ENCODE data around the gene NME4.
"Not testable (repeated sequence)": the region's sequence is repeated elsewhere in the genome, so short reads cannot be mapped to it uniquely, and the experiment has no call there.

The NME4 gene

DNA sequence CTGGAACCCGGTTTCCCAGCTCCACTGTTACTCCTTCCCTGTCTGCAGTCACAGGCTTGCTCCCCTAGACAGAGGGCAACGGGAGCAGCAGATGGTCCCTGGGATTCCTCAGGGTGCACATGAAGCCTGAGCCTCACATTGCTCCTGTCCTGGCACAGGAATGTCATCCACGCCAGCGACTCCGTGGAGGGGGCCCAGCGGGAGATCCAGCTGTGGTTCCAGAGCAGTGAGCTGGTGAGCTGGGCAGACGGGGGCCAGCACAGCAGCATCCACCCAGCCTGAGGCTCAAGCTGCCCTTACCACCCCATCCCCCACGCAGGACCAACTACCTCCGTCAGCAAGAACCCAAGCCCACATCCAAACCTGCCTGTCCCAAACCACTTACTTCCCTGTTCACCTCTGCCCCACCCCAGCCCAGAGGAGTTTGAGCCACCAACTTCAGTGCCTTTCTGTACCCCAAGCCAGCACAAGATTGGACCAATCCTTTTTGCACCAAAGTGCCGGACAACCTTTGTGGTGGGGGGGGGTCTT, 3.1 kb downstream of the NME4 start:
- no peak for FAIRE-seq

DNA sequence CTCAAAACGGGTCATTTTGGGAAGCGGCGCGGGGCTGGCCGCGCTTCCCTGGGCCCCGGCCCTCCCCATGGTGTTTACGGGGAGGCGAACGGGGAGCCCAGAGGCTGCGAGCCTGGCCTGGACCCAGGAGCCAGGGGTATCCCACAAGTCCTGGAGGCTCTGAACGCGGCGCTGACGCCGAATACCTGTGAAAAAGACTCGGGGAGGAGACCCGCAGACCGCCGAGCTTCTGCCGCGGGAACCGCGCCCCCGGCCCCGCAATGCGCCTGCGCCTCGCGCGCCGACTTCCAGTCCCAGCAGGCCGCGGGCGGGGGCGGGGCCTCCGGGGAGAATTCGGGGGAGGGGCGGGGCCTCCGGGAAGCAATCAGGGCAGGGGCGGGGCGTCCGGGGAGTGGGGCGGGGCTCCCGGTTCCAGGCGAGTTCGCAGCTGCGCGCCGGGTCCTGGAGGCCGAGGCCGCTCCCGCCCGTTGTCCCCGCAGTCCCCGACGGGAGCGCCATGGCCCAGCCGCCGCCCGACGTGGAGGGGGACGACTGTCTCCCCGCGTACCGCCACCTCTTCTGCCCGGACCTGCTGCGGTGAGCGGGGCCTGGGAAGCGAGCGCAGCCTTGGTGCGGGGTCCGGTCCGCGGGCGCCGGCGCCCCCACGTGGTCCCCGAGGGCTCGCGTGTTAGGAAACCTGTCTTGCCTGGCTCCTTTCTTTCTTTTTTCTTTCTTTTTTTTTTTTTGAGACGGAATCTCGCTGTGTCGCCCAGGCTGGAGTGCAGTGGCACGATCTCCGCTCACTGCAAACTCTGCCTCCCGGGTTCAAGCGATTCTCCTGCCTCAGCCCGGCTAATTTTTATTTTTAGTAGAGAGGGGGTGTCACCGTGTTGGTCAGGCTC, 4.7 kb downstream of the NME4 start, which contains the start of gene DECR2:
DECR2 (plus strand) TSS at position 418 of the 881 bp plus-strand sequence; CDS start at position 497, 79 bp downstream.
- FAIRE-seq: no peak

DNA sequence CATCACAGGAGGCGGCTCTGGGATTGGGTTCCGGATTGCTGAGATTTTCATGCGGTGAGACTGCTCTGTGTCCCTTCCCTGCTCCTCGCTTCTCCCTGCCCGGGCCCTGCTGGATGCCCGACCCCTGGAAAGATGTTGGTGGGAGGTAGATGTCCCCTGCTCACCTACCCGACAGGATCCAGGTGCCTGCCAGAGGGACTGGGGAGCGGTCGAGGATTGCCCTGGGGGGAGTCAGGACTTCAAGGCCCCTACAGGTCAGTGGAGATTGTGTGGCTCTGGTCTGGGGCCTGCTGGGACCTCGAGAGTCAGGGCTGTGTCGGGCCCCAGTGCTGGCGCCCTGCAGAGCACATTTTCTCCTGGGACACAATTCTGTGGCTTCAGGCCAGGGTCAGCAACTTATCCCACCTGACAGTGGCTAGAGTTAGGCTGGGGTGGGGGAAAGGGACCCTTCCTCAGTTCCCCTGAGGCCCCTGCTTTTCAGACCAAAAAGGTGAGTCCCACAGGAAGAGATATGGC, 8.0 kb downstream of the NME4 start:
- no peak for FAIRE-seq

DNA sequence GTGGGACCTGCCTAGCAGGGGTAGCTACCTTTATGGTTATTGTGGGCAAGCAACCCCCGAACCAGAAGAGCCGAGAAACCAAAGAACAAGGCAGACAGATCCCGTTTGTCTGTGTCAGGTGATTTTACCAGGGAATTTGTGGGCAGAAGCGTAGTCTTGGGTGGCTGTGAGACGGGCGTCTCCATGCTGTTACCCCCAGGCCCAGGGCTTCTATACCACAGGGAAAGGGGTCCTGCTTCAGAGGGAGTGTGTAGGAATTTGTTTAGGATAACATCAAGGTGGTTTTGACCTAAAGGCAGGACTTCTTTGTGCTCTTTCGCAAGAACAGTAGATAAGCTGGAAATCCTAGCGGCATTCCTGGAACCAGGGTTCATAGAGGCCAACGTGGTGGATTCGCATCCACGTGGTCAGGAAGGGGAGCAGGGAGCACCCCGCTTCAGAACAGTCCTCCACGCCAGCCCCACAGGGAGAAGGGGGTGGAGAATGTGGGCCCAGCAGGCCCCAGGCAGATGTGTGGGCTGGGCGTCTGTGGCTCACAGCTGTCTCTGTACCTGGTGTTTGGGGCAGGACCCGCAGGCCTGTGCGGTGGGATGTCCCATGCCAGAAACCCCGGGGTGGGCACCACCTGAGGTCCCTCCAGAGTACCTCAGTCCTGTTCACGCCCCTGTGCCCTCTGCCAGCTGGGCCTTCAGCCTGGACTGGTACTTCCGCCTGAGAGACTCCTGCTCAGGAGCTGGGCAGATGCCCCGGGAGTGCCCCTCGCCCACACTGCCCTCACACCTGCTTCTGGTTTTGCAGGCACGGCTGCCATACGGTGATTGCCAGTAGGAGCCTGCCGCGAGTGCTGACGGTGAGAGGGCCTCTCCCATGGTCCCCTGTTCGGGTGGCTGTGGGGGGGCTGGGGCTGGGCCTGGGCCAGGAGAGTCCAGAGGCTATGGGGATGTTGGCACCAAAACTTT, 8.8 kb downstream of the NME4 start:
- no peak for FAIRE-seq

DNA sequence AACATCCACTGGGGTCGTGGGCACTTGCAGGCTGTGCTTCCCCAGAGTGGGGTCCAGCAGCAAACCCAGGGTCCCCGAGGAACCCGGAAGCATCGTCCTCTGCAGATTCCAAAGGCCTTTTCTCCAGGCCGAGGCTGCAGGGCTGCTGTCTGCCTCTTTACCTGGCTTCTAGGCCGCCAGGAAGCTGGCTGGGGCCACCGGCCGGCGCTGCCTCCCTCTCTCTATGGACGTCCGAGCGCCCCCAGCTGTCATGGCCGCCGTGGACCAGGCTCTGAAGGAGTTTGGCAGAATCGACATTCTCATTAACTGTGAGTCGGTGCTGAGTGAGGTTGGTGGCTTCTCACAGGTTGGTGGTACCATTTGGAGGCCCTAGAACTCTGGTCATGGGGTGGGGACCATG, 10.3 kb downstream of the NME4 start:
- FAIRE-seq: no peak

DNA sequence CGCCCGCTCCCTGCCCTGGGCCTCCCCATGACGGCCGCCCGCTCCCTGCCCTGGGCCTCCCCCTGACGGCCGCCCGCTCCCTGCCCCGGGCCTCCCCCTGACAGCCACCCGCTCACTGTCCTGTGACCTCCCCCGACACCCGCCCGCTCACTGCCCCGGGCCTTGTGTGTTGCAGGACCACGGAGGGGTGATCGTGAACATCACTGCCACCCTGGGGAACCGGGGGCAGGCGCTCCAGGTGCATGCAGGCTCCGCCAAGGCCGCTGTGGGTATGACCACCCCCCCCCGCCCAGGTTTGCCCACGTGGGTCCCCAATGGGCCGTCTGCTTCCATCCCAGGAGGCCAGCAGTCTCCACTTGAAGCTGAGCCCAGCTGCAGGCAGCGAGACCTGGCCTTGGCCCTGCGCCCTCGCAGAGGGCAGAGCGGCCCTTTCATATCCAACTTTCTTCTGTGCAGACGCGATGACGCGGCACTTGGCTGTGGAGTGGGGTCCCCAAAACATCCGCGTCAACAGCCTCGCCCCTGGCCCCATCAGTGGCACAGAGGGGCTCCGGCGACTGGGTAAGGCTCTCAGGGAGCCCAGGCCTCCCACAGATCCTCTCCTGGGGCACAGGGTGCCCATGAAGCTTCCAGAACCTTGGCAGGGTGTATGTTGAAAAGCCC, 13.6 kb downstream of the NME4 start:
- no peak for FAIRE-seq

DNA sequence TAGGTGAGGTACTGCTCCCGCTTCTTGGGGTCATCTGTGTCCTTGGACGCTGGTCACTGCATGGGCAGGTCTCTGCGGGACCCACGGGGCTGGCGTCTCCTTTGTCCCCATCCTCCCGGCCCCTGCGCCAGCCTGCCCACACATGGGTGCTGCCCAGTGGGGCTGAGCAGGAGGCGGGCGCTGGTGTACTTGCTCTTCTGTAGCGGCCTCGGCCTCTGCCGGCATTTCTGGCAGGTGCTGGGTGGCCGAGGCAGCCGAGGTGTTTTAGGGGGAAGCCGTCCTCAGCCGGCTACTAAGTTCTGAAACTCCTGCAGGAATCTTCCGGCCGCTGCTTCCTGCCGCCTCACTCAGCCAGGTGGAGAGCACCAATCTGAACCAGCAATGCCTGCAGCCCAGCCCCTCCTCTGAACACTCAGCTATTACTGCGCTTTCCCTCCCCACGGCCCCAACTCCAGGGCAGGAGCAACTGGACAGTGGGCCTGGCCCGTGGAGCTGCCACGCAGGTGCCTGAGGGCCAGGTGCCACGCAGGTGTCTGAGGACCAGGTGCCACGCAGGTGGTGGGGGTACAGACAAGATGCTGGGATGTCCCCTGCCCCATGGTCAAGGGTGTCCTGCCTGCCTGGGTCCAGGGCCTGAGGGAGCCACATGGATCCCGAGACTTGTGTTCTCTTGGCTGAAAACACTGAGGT, 14.7 kb downstream of the NME4 start:
- no peak for FAIRE-seq

DNA sequence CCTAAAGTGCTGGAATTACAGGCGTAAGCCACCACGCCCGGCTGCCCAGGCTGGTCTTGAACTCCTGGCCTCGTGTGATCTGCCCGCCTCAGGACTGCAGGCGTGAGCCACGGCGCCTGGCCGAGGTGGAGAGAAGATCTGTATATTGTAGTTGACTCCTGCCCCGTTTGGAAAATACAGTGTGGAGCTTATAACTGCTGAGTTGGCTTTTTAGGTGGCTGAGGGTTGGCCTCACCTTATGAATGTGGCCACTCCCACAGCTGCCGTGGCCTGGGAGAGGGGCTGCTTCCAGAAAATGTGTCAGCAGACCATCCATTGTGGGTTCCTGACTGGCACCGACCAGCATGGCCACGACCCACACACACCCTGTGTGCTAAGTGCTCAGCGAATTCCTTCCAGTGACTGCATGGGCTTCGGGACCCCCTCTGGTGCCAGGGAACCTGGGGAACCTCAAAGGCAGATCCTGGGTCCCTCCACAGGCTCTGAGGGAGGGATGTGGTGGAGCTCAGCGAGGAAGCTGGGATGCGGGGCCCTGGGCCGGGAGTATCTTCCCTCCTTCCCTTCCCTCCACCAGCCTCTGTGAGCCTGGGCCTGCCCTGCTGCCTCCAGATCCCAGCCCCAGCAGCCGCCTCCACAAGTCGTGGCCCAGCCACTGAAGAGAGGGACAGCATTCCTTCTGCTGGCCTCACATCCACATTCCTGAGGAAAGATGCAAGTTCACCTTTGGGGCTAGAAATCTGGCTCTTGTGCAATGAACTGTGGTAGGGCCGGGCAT, 17.6 kb downstream of the NME4 start:
- FAIRE-seq: no peak

DNA sequence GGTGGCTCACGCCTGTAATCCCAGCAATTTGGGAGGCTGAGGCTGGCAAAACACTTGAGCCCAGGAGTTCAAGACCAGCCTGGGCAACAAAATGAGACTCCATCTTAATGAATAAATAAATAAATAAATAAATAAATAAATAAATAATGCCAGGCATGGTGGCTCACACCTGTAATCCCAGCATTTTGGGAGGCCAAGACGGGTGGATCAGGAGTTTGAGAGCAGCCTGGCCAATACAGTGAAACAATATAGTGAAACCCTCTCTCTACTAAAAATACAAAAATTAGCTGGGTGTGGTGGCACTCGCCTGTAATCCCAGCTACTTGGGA, 18.1 kb downstream of the NME4 start:
- not testable (repeated sequence) for FAIRE-seq

DNA sequence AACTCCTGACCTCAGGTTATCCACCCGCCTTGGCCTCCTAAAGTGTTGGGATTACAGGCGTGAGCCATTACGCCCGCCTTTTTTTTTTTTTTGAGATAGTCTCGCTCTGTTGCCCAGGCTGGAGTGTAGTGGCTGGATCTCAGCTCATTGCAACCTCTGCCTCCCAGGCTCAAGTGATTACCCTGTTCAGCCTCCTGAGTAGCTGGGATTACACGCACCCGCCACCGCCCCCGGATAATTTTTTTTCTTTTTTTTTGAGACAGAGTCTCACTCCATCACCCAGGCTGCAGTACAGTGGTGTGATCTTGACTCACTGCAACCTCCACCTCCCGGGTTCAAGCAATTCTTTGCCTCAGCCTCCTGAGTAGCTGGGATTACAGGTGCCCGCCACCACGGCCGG, 25.2 kb downstream of the NME4 start:
- not testable (repeated sequence) for FAIRE-seq

DNA sequence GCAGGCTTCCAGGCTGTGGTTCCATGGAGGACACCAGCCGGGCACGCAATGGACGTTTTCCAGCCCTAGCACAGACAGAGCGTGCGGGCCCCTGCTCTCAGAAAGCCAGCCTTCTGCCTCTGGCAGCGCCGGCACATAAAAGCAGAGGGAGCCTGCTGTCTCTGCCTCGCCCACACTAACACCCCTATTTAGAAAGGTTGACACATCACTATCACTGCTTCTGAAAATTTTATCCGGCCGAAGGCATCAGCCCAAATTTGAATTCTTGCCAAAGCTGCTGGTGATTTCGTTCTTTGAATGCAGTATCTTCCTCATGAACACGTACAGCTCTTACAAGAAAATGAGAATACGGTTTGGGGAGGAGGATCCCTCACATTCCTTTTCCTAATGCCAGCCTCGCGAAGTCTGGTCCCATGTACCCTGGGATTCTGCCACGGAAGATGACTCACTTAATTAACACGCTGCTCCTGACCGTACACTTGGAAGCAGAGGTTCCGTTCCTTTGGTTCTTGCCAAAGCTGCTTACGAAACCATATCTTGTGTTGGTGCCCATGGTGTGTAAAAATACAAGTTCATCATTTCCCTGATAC, 27.1 kb downstream of the NME4 start:
- FAIRE-seq: no peak

DNA sequence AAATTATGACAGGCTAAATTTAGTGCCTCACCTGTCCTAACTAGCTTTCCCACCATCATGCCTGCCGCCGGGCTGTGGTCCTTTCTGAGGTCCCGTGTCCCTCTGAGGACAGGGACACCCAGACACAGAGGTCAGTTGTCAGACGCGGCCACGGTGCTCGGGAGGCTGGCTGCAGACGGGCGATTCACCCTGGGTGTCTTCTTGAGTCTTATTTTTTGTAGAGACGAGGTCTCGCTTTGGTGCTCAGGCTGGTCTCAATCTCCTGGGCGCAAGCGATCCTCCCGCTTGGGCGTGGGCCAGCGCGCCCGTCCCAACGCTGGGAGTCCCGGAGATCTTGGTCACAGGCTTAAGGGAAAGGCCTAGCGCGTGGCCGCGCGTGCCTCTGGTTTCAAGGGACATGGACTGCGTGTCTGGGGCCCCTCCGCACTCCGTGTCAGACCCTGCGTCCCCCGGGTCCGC, 27.7 kb downstream of the NME4 start:
- FAIRE-seq: no peak

DNA sequence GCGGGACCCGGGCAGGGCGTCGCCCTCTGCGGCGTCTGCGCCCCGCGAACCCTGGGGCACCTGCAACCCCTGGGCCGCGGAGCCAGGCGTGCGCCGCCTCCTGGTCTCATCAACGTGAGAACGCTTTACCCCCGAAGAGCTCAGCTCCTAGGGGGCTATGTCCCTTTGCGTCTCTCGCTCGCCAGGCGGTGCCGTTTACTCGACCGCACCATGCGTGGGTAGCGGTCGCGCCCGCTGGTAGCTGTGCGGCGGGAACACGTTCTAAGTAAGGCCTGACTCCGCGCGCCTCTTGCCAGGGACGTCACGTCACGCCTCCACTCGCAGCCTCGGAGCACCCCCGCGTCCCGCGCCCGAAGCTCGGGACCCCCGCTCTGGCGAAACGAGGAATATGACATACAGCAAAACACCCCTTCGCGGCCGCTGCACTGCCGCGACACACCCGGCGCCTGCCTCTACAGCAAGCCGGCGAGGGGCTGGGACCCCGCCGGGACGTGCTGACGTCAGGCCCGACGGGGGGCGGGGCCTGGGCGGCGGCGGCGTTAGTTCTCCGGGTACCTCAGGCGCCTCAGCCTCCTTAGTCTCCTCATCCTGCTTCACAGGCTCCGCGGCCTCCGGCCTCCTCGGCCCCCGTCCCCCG, 28.2 kb downstream of the NME4 start, which contains the start of gene RAB11FIP3:
RAB11FIP3 (plus strand) TSS at position 568 of the 637 bp plus-strand sequence. CDS start 358 bp downstream, outside the sequence.
- FAIRE-seq: no peak

DNA sequence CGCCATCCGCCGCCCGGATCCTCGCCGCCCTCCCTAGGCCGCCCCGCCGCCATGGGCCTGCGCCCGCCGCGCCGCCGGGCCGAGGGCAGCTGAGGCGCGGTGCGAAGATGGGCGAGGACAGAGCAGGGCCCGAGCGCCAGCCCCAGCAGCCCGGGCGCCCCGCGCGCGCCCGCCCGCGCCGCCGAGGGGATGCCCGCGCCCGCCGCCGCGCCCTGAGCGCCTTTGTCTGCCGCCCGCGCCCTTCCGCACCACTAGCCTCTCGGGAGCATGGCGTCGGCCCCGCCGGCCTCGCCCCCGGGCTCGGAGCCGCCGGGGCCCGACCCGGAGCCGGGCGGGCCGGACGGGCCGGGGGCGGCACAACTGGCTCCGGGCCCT, 28.7 kb downstream of the NME4 start:
- no peak for FAIRE-seq

DNA sequence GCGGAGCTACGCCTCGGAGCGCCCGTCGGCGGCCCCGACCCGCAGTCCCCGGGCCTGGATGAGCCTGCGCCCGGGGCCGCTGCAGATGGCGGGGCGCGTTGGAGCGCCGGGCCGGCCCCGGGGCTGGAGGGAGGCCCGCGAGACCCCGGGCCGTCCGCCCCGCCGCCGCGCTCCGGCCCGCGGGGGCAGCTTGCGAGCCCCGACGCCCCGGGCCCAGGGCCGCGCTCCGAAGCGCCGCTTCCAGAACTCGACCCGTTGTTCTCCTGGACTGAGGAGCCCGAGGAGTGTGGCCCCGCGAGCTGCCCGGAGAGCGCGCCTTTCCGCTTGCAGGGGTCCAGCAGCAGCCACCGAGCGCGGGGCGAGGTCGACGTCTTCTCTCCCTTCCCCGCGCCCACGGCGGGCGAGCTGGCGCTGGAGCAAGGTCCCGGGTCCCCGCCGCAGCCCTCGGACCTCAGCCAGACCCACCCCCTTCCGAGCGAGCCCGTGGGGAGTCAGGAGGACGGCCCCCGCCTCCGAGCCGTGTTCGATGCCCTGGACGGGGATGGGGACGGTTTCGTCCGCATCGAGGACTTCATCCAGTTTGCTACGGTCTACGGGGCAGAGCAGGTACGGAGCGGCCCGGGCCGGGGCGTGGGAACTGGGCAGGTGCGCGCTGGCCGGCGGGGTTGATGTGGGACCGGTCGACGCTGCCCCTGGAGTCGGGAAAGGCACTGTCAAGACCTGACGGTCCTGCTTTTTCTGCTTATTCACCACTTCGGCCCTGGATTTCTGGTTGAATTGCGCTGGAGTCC, 29.3 kb downstream of the NME4 start:
- no peak for FAIRE-seq

DNA sequence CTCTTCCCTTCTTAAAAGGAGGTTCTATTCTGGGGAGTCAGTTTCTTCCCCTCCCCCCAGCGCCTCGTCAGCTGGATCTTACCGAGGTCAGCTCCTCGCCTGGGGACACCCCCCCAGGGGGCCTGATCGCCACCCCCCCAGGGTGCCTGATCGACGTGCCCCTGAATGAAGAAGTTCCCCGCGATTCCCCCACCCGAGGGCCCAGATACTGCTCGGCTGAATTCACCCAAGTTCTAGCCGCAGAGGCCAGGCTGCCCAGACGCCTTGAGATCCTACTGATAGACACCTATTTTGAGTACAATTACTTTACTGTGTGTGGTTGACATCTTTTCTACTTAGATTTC, 29.9 kb downstream of the NME4 start:
- FAIRE-seq: no peak

DNA sequence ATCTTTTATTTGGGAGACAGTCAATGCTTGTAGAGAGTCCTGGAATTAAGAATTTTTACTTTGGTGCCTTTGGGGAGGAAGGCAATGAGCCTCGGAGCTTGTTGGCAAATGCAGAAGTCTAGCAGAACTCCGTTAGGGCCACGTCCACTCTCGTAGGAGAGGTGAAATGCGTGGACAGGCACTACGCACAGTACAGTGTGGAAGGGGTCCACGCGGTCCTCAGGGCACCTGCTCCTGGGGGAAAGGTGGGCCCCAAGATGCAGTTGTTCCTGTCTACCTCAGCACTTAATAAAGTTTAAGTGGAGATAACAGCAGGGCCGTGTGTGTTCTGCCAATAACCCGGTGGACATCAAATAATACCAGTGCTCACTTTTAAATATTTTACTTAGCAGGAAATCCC, 30.3 kb downstream of the NME4 start:
- no peak for FAIRE-seq

DNA sequence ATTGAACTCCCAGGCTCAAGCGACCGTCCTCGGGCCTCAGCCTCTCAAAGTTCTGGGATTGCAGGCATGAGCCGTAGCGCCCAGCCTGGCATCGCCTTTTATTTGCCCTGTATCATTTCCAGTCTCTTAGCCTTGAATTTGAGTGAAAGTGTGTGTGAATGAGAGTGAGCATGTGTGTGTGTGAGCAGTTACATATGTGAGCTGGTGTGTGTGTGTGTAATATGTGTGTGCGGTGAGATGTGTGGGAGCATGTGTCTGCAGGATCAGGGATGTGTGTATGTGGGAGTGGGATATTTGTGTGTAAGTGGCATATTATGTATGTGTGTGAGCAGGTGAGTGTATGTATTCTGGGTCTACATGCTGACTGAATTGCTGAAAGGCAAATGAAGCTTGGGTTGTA, 33.9 kb downstream of the NME4 start:
- no peak for FAIRE-seq

DNA sequence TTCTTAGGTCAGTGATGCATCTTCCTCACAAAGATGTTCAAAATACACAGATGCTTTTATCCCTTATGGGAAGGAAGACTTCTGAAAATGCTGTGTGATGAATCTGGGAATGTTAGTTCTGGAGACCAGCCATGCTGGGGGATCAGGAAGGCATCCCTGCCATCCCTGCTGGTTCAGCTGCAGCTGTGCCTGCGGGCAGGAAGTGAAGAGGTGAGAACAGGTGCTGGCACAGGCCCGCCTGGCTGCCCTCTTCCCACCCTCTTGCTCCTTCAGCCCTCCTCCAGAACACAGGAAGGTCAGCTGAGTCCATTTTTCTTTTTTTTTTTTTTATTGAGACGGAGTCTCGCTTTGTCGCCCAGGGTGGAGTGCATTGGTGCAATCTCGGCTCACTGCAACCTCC, 43.6 kb downstream of the NME4 start:
- no peak for FAIRE-seq

All from TTC549 (cell line).